ENCODE results near the gene PPP2R5C.

DNA sequence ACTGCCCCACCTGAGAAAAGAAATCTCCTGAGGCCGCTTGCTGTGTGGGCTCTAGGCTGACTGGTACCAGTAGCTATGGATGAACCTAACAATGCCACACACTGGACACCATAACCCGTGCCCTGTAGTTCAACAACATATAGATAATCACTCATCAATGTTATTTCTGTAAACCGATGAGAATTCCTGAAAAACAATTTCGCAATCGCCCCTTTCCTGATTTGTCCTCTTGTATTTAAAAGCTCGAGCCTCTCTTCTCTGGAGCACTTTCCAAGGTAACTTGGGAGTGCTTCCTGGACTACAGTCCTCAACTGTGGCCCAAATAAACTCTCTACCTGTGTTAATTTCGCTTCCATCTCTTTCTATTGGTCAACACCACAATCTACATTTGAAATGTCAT is 26.1 kb upstream of the PPP2R5C start:
- TF ChIP-seq ZNF174 (tag by site-specific recombination; IDR thresholded peaks at IDR 0.05) (no peak), KLF9 (tag by site-specific recombination; IDR thresholded peaks at IDR 0.05; ENCODE audit: low read depth) (no peak), ZNF560 (tag by site-specific recombination; IDR thresholded peaks at IDR 0.05; ENCODE audit: borderline replicate concordance) (no peak), KLF8 (tag by site-specific recombination; IDR thresholded peaks at IDR 0.05) (no peak), ZBTB17 (tag by site-specific recombination; IDR thresholded peaks at IDR 0.05) (no peak), ZNF292 (tag by site-specific recombination; IDR thresholded peaks at IDR 0.05; ENCODE audit: borderline replicate concordance, low read depth) (no peak), HOXD13 (CRISPR knock-in tag; IDR thresholded peaks at IDR 0.05; ENCODE audit: borderline replicate concordance) (no peak), ZNF266 (tag by site-specific recombination; IDR thresholded peaks at IDR 0.05; ENCODE audit: low read depth) (no peak), ZBTB21 (tag by site-specific recombination; IDR thresholded peaks at IDR 0.05) (no peak), ZNF660 (tag by site-specific recombination; IDR thresholded peaks at IDR 0.05) (no peak), ZFP37 (tag by site-specific recombination; IDR thresholded peaks at IDR 0.05) (no peak)
- TF ChIP-seq, protein P1, sequence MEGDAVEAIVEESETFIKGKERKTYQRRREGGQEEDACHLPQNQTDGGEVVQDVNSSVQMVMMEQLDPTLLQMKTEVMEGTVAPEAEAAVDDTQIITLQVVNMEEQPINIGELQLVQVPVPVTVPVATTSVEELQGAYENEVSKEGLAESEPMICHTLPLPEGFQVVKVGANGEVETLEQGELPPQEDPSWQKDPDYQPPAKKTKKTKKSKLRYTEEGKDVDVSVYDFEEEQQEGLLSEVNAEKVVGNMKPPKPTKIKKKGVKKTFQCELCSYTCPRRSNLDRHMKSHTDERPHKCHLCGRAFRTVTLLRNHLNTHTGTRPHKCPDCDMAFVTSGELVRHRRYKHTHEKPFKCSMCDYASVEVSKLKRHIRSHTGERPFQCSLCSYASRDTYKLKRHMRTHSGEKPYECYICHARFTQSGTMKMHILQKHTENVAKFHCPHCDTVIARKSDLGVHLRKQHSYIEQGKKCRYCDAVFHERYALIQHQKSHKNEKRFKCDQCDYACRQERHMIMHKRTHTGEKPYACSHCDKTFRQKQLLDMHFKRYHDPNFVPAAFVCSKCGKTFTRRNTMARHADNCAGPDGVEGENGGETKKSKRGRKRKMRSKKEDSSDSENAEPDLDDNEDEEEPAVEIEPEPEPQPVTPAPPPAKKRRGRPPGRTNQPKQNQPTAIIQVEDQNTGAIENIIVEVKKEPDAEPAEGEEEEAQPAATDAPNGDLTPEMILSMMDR (tag by site-specific recombination; IDR thresholded peaks at IDR 0.05): no peak
- TF ChIP-seq, protein P2, sequence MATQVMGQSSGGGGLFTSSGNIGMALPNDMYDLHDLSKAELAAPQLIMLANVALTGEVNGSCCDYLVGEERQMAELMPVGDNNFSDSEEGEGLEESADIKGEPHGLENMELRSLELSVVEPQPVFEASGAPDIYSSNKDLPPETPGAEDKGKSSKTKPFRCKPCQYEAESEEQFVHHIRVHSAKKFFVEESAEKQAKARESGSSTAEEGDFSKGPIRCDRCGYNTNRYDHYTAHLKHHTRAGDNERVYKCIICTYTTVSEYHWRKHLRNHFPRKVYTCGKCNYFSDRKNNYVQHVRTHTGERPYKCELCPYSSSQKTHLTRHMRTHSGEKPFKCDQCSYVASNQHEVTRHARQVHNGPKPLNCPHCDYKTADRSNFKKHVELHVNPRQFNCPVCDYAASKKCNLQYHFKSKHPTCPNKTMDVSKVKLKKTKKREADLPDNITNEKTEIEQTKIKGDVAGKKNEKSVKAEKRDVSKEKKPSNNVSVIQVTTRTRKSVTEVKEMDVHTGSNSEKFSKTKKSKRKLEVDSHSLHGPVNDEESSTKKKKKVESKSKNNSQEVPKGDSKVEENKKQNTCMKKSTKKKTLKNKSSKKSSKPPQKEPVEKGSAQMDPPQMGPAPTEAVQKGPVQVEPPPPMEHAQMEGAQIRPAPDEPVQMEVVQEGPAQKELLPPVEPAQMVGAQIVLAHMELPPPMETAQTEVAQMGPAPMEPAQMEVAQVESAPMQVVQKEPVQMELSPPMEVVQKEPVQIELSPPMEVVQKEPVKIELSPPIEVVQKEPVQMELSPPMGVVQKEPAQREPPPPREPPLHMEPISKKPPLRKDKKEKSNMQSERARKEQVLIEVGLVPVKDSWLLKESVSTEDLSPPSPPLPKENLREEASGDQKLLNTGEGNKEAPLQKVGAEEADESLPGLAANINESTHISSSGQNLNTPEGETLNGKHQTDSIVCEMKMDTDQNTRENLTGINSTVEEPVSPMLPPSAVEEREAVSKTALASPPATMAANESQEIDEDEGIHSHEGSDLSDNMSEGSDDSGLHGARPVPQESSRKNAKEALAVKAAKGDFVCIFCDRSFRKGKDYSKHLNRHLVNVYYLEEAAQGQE (tag by site-specific recombination; IDR thresholded peaks at IDR 0.05): no peak
- TF ChIP-seq, protein P3, sequence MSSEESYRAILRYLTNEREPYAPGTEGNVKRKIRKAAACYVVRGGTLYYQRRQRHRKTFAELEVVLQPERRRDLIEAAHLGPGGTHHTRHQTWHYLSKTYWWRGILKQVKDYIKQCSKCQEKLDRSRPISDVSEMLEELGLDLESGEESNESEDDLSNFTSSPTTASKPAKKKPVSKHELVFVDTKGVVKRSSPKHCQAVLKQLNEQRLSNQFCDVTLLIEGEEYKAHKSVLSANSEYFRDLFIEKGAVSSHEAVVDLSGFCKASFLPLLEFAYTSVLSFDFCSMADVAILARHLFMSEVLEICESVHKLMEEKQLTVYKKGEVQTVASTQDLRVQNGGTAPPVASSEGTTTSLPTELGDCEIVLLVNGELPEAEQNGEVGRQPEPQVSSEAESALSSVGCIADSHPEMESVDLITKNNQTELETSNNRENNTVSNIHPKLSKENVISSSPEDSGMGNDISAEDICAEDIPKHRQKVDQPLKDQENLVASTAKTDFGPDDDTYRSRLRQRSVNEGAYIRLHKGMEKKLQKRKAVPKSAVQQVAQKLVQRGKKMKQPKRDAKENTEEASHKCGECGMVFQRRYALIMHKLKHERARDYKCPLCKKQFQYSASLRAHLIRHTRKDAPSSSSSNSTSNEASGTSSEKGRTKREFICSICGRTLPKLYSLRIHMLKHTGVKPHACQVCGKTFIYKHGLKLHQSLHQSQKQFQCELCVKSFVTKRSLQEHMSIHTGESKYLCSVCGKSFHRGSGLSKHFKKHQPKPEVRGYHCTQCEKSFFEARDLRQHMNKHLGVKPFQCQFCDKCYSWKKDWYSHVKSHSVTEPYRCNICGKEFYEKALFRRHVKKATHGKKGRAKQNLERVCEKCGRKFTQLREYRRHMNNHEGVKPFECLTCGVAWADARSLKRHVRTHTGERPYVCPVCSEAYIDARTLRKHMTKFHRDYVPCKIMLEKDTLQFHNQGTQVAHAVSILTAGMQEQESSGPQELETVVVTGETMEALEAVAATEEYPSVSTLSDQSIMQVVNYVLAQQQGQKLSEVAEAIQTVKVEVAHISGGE (tag by site-specific recombination; conservative IDR thresholded peaks at IDR 0.05; ENCODE audit: low read depth): no peak

Data from HEK293 (cell line).